IMR-90 (cell line): ENCODE data around the gene IGFBP5. TPM values are rescaled to one million over a fixed set of nuclear protein-coding genes. Genes with fewer than 3 reads are reported as not detected.

ENCODE experiments used
- ATAC-seq: fragments of 200-7000 bp; cut with Tn5 transposase; 2 replicates; pipeline ENCODE4 v1.9.1; 2020; ENCODE audit warnings: low read depth, mild to moderate bottlenecking, moderate library complexity
- BruUV-seq: library from RNA; stranded (reverse); fragments of 400-500 nt; replicated peaks from 2 replicates; lab custom pipeline; 2021; lab: Mats Ljungman, UMichigan
- CTCF ChIA-PET: fragments of 300-600 bp; formaldehyde crosslinking; extraction: SDS; loops from one replicate; lab custom pipeline; 2021; ENCODE audit warnings: antibody characterized with exemption; lab: Yijun Ruan, JAX
- POLR2A ChIA-PET: fragments of 300-600 bp; sonication (Branson Sonifier 250); formaldehyde crosslinking; loops from one replicate; lab custom pipeline; 2022; ENCODE audit warnings: antibody characterized with exemption; ENCODE audit not compliant: unreplicated experiment; lab: Charles Lee
- DNase-seq: peaks from one replicate; pipeline ENCODE4 v3.0.0; 2013
- H2AFZ ChIP-seq: replicated peaks from 2 replicates; pipeline ENCODE3; 2013; ENCODE audit warnings: low read length, mild to moderate bottlenecking; ENCODE audit not compliant: poor library complexity
- H2AK5ac ChIP-seq: 2 replicates; pipeline ENCODE4 v1.6.1; 2013; ENCODE audit warnings: low read depth, low read length, inconsistent platforms
- H2AK9ac ChIP-seq: replicated peaks from 2 replicates; pipeline ENCODE3; 2013; ENCODE audit warnings: mild to moderate bottlenecking, low read depth, low read length, moderate library complexity; ENCODE audit not compliant: poor library complexity
- H2BK120ac ChIP-seq: 2 replicates; pipeline ENCODE4 v1.6.1; 2013; ENCODE audit warnings: low read depth, low read length, inconsistent platforms
- H2BK15ac ChIP-seq: 3 replicates; pipeline ENCODE4 v1.6.1; 2013; ENCODE audit warnings: low read depth, low read length, inconsistent platforms
- H2BK20ac ChIP-seq: 2 replicates; pipeline ENCODE4 v1.6.1; 2013; ENCODE audit warnings: low read depth, mild to moderate bottlenecking, inconsistent platforms, low read length, moderate library complexity
- H2BK5ac ChIP-seq: 2 replicates; pipeline ENCODE4 v1.6.1; 2013; ENCODE audit warnings: mild to moderate bottlenecking, low read depth, low read length, inconsistent platforms; ENCODE audit not compliant: poor library complexity, severe bottlenecking
- H3K14ac ChIP-seq: replicated peaks from 2 replicates; pipeline ENCODE4 v1.6.1; 2013; ENCODE audit warnings: low read depth, low read length, inconsistent platforms
- H3K18ac ChIP-seq: 2 replicates; pipeline ENCODE4 v1.6.1; 2013; ENCODE audit warnings: low read depth, low read length, control low read depth
- H3K23ac ChIP-seq: 2 replicates; pipeline ENCODE4 v1.6.1; 2013; ENCODE audit warnings: low read depth, low read length, inconsistent platforms
- H3K27ac ChIP-seq: 2 replicates; pipeline ENCODE4 v1.5.1; 2013; ENCODE audit warnings: mild to moderate bottlenecking, control low read depth, low read length; ENCODE audit not compliant: insufficient read depth
- H3K27me3 ChIP-seq: 2 replicates; pipeline ENCODE4 v1.6.1; 2013; ENCODE audit warnings: low read length; ENCODE audit not compliant: control insufficient read depth, insufficient read depth
- H3K36me3 ChIP-seq: 2 replicates; pipeline ENCODE4 v1.6.1; 2013; ENCODE audit warnings: low read length, mixed read lengths; ENCODE audit not compliant: control insufficient read depth, insufficient read depth
- H3K4ac ChIP-seq: 2 replicates; pipeline ENCODE4 v1.6.1; 2013; ENCODE audit warnings: low read depth, low read length, inconsistent platforms
- H3K4me1 ChIP-seq: 2 replicates; pipeline ENCODE4 v1.6.1; 2013; ENCODE audit warnings: low read length, mixed read lengths; ENCODE audit not compliant: control insufficient read depth, insufficient read depth
- H3K4me2 ChIP-seq: 2 replicates; pipeline ENCODE4 v1.6.1; 2013; ENCODE audit warnings: low read depth, mild to moderate bottlenecking, control low read depth, low read length, moderate library complexity
- H3K4me3 ChIP-seq: 2 replicates; pipeline ENCODE4 v1.5.1; 2013; ENCODE audit warnings: low read depth, mild to moderate bottlenecking, control low read depth, low read length, moderate library complexity; ENCODE audit not compliant: insufficient read depth
- H3K56ac ChIP-seq: 2 replicates; pipeline ENCODE4 v1.6.1; 2013; ENCODE audit warnings: low read length, inconsistent platforms; ENCODE audit not compliant: insufficient read depth; ENCODE audit errors: extremely low read depth
- H3K79me1 ChIP-seq, 2 experiments: 2 replicates each; pipeline ENCODE4 v1.6.1; 2013; ENCODE audit warnings: low read length in 2 of 2, inconsistent platforms in 1 of 2, low read depth in 1 of 2
- H3K9ac ChIP-seq: 2 replicates; pipeline ENCODE4 v1.6.1; 2013; ENCODE audit warnings: low read depth, low read length, control low read depth
- H3K9me1 ChIP-seq: 2 replicates; pipeline ENCODE4 v1.6.1; 2013; ENCODE audit warnings: low read length, inconsistent platforms; ENCODE audit not compliant: insufficient read depth
- H3K9me3 ChIP-seq: 2 replicates; pipeline ENCODE4 v1.6.1; 2013; ENCODE audit warnings: low read length; ENCODE audit not compliant: control insufficient read depth, insufficient read depth
- H4K20me1 ChIP-seq: 2 replicates; pipeline ENCODE4 v1.6.1; 2013; ENCODE audit warnings: low read length, inconsistent platforms; ENCODE audit not compliant: insufficient read depth
- H4K5ac ChIP-seq: 2 replicates; pipeline ENCODE4 v1.6.1; 2013; ENCODE audit warnings: mild to moderate bottlenecking, low read depth, low read length, control low read depth
- H4K8ac ChIP-seq, 2 experiments: 2 replicates each; pipeline ENCODE4 v1.6.1; 2013; ENCODE audit warnings: low read depth in 2 of 2, low read length in 2 of 2, control low read depth in 1 of 2, inconsistent platforms in 1 of 2
- H4K91ac ChIP-seq: 2 replicates; pipeline ENCODE4 v1.6.1; 2013; ENCODE audit warnings: low read depth, low read length, inconsistent platforms; ENCODE audit not compliant: insufficient read depth
- CEBPB ChIP-seq: IDR thresholded peaks from 2 replicates; pipeline ENCODE4 v1.6.1; 2012; ENCODE audit warnings: low read depth, low read length, improper control_type of control experiment
- CHD1 ChIP-seq: IDR thresholded peaks from 2 replicates; pipeline ENCODE4 v1.6.1; 2012; ENCODE audit warnings: low read depth, low read length, improper control_type of control experiment
- MAZ ChIP-seq: IDR thresholded peaks from 2 replicates; pipeline ENCODE4 v1.6.1; 2012; ENCODE audit warnings: low read depth, mild to moderate bottlenecking, low read length, improper control_type of control experiment, moderate library complexity, borderline replicate concordance
- WGBS, 2 experiments: methylation state at CpG; one replicate each; pipeline versions ENCODE4 v1.1.5 to v1.1.7; 2013; ENCODE audit warnings: missing lambda C conversion rate in 2 of 2; ENCODE audit not compliant: insufficient read length in 1 of 2; ENCODE audit errors: extremely low coverage in 2 of 2; 5-methylcytosine and 5-hydroxymethylcytosine counted together
- dilution Hi-C: fragments of 300-500 bp; cut with HindIII; formaldehyde crosslinking; loops from one replicate; pipeline ENCODE4 v1.14.3; 2018; ENCODE audit warnings: low sequenced_read_pairs; ENCODE audit not compliant: unreplicated experiment
- in situ Hi-C: fragments of 300-500 bp; cut with MboI; formaldehyde crosslinking; loops from 3 replicates; pipeline ENCODE4 v1.14.3; 2019; ENCODE audit warnings: low sequenced_read_pairs, inconsistent platforms, mixed read lengths
- intact Hi-C: fragments of 100-400 bp; cut with micrococcal nuclease; formaldehyde crosslinking; loops from 2 replicates; pipeline ENCODE4 v1.10.0; 2022
- polyA plus RNA-seq, 3 experiments: library from polyadenylated mRNA; depleted of rRNA; stranded (reverse); fragments of >200 nt; gene quantifications; 2 replicates each; pipeline ENCODE4 v1.2.3, GENCODE V29; 2012; ENCODE audit warnings: low replicate concordance in 1 of 3
- total RNA-seq: library from RNA; depleted of rRNA; stranded (reverse); fragments of >200 nt; gene quantifications from 2 replicates; pipeline ENCODE4 v1.2.3, GENCODE V29; 2012
- TF ChIP-seq, protein P1 (sequence below): fragments of 150-350 bp; IDR thresholded peaks from 2 replicates; pipeline ENCODE4 v1.6.1; 2016; ENCODE audit warnings: low read depth, mild to moderate bottlenecking, low read length, moderate library complexity, borderline replicate concordance

Gene IGFBP5
- total and polyA plus RNA-seq, 2 of the 4 experiments (the other 2 are of a cell fraction), result 392 to 1,339 TPM

DNA sequence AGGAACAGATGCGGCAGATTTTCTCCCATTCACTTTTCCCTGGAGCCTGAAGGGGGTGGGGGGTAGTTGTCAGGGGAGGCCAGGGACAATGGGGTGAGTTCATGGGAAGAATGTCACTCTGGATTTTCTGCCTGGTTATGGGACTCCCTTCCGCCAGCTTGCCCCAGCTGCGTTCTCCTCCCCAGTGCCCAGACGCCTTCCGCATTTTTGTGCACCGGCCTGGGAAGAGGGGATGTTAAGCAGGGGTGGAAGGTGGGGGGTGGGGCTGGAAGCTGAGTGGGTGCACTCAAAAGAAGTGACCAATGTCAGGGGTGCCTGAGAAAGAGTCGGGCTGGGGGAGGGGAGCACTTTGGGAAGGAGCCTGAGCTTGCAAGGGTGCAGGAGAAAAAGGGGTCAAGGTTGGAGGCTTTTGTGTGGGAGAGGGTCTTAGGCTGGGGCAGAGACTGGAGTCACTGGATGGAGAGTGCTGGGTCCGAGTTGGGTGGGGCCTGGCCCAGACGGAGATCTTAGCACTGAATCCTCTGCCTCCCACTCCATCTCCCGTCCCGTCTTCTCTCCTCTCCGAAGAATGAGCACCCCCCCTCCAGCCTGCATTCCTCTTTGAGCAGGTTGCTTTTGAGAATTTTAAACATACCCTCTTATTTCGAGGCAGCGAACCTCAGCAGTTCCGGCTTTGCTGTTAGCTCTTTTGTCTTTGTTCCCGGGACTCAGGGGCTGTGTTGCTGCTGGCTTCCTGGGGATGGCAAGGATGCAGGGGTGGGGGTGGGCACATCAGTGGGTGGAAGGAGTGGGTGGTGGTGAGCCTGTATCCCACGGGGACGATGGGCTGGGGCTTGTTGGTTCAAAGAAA is 59.4 kb downstream of the IGFBP5 start:
- ChIA-PET CTCF (interaction anchor here (0.6 kb wide), 1 partner anchor 78 kb away, joined by 3 read pairs; no protein-coding TSS in a partner anchor), POLR2A (no interaction called here)
- Histone ChIP-seq H4K5ac (no peak overlapping the region), H3K9ac (no peak overlapping the region), H2AK9ac (peak overlapping the region; percentile 9), H4K91ac (no peak overlapping the region), H3K27ac (no peak overlapping the region), H3K9me3 (no peaks in the 10 kb centered on the region), H3K79me1 (no peaks in the 10 kb centered on the region), H2BK20ac (no peak overlapping the region), H2AFZ (no peak overlapping the region), H3K14ac (no peak overlapping the region), H2BK15ac (no peak overlapping the region), H3K27me3 (peaks cover 28% of the 10 kb centered on the region), H3K18ac (no peak overlapping the region), H4K20me1 (no peaks in the 10 kb centered on the region), H3K9me1 (no peaks in the 10 kb centered on the region), H3K36me3 (no peaks in the 10 kb centered on the region), H2BK5ac (no peak overlapping the region), H2AK5ac (no peak overlapping the region), H3K4me2 (no peak overlapping the region; the same call in 1 of the 2 replicates), H4K8ac (no peak overlapping the region), H2BK120ac (no peak overlapping the region), H3K4me3 (no peak overlapping the region), H3K23ac (no peak overlapping the region), H3K4ac (no peak overlapping the region), H3K56ac (no peak overlapping the region), H3K4me1 (peaks cover 4% of the 10 kb centered on the region; the same call in 1 of the 2 replicates)
- no TSS peak for BruUV-seq
- ATAC-seq, result no peak
- no peak for DNase-seq
- in situ Hi-C loops (no loop called here), dilution Hi-C loops (no loop called here), intact Hi-C loops (no loop called here)
- 49% methylated on average over 5 of the region's 18 CpGs; no CpG with 5 or more reads in 1 of the 2 experiments for WGBS, 2 experiments
- TF ChIP-seq CEBPB (no peak), CHD1 (no peak), MAZ (no peak)
- TF ChIP-seq, protein P1, sequence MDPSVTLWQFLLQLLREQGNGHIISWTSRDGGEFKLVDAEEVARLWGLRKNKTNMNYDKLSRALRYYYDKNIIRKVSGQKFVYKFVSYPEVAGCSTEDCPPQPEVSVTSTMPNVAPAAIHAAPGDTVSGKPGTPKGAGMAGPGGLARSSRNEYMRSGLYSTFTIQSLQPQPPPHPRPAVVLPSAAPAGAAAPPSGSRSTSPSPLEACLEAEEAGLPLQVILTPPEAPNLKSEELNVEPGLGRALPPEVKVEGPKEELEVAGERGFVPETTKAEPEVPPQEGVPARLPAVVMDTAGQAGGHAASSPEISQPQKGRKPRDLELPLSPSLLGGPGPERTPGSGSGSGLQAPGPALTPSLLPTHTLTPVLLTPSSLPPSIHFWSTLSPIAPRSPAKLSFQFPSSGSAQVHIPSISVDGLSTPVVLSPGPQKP, result no peak
